ENCODE measurements around the gene OSTM1.

GRCh38 chr6:108005961-108006360 lies 68.6 kb downstream of the OSTM1 start:
- TF ChIP-seq POLR2A (IDR thresholded peaks at IDR 0.05; ENCODE audit: extremely low read depth, insufficient read length) (no peak), CTCF (IDR thresholded peaks at IDR 0.05; ENCODE audit: low read depth, low read length) (no peak)
